NOMO-1 treated with DMSO at 0.1 percent for 48 hours (cell line): ENCODE results near the gene SEM1.
"Not testable (repeated sequence)": the region's sequence is repeated elsewhere in the genome, so short reads cannot be mapped to it uniquely, and the experiment has no call there.

ENCODE experiments used
- DNase-seq: peaks from one replicate; lab custom pipeline; 2025; ENCODE audit not compliant: unreplicated experiment; lab: John Stamatoyannopoulos, UW

Gene SEM1

GRCh38 chr7:96665689-96666088, 44.0 kb downstream of the SEM1 start:
- DNase-seq, result no peak

DNA sequence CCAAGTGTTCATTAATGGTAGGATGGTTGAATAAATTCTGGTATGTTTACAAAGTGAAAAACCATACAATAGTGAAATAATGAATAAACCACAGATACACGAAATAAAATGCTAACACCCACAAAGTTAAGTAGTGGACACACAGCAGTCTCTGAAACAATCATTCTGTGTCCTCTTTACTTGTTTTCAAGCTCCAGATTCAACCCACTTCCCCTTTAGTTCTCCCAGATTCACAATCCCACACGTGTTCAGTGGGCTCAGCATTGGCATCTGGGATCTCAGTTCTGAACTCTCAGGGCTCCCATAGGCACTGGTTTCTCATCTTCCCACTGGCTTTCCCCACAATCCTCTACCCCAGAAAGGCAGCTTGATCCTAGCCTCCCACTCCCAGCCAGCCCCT, 44.9 kb downstream of the SEM1 start:
- DNase-seq, result no peak

- DNase-seq, result peak; percentile 38
Observed at GRCh38 chr7:96663871-96664445, 45.7 kb downstream of the SEM1 start.

DNA sequence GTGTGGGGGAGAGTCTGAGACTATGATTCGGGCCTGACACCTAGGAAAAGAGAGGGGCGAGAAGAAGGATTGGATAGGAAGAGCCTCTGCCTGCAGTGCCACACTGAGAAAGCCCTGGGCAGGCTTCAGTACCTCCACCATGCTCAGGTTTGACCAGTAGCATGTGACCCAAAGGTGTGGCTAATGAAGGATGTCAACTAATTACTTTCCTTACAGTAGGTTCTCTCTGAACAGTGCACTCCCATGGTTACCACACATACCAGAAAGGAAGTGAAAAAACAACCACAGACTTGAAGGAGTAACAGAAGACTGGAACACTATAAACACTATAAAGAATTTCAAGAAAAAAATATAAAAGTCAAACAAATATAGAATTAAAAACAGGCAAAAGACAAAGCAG, 46.2 kb downstream of the SEM1 start:
- DNase-seq, result peak; percentile 88

DNA sequence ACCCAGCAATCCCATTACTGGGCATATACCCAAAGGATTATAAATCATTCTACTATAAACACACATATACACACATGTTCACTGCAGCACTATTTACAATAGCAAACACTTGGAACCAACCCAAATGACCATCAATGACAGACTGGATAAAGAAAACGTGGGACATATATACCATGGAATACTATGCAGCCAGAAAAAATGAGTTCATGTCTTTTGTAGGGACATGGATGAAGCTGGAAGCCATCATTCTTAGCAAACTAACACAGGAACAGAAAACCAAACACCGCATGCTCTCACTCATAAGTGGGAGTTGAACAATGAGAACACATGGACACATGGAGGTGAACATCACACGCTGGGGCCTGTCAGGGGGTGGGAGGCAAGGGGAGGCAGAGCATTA, 47.5 kb downstream of the SEM1 start:
- not testable (repeated sequence) for DNase-seq

DNA sequence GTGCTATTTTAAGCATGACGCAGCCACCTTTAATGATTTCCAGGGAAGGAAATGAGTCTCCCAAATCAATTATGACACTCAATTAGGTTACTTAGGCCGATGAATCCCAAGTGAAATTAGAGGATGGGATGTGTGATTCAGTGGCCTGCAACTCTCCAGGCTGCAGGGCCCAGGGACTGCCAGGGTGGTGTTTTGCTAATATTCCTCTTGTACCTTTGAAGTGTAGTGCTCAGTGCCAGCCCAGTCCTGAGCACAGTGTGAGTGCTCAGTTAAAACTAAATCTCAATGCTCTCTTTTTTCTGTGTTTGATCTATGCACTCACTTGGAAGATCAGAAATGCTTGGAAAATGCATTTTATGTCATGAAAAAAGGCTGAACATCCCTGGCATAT, 51.6 kb downstream of the SEM1 start:
- DNase-seq, result no peak

DNA sequence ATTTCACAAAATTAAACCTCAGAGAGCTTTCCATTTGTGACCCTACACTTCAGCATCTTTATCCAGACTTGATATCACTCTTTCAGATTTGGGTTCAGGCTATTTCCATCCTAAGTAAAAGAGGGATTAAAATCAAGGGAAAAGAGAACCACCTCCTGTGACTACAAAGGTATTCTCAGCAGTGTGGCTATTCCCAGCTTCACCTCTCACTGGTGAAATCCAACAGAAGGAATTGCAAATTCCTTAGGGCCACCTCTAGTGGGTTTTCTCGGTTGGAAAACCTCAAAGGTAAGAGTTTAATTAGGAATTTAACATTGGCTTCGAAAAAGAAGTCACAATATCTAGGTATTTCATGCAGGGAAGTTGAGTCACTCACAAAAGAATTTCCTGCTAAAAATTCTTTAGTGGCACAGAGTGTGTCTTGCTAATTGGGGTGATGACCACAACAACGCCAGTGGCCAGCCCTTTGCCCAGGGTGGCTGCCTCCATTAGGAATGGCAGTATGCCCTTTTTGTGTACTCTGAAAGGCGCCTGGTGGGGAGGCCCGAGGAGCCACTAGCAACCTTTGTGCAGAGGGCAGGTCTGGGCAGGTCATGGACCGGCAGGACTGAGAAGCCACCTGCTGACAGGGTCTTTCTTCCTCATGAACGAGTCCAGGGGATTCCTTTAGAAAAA, 52.2 kb downstream of the SEM1 start:
- DNase-seq, result no peak

GRCh38 chr7:96655956-96656355, 53.7 kb downstream of the SEM1 start:
- DNase-seq, result no peak

DNA sequence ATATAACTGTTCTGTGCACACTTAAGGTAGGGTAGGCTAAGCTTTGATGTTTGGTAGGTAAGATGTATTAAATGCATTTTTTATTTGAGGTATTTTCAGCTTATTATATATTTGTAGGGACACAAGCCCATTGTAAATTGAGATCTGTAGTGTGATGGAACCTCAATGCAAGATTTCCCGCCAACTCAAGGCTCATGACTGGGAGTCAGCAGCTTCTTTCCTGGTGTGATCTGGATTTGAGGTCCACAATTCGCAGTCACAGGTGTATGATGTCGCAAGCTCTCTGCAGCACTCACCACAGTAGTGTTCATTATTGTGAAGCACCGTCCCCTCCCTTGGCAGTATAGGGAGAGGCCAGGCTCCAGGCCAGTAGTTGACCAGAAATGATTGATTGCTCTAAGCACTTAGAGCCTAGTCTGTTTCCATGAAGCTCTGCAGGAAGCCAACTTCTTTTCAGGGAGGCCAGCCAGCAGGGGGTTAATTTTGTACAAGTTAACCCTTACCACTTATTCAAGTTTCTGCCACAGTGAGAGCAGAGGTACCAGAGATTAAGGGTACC, 54.9 kb downstream of the SEM1 start:
- no peak for DNase-seq

DNA sequence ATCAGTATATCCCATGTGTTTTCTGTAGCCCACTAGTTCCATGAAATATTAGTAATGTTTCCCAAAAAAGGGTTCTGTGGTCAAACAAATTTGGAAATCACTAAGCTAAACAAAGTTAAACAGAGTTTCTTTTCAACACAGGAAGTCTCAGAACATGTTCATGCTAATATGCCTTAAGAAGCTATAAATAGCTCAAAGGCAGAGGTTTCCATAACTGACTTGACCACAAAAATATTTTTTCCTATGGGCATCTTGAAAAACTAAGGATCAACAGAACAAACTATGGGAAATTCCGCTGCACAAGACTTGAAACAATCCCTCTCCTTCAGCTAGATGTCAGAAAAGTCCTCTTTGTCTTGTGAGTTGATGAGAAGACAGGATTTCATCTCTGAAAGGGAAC, 59.7 kb downstream of the SEM1 start:
- DNase-seq, result no peak

DNA sequence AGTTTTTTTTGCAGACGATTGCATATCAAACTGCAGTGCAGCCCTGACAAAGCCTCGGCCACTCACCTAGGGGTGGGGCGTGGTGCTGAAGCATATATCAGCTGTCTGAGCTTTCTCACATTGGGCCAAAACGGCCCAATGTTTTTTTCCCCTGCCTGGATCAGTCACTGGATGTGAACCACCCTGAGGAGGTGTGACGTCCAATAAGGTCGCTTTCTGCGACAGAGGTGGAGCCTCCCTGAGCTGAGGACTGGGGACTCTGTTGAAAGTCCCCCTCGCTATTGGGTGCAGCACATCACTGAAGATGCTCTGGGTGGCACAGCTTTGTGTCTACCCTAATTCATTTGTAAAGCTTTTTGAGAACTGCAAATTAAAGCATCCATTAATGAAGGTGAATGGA, 60.9 kb downstream of the SEM1 start:
- no peak for DNase-seq

DNA sequence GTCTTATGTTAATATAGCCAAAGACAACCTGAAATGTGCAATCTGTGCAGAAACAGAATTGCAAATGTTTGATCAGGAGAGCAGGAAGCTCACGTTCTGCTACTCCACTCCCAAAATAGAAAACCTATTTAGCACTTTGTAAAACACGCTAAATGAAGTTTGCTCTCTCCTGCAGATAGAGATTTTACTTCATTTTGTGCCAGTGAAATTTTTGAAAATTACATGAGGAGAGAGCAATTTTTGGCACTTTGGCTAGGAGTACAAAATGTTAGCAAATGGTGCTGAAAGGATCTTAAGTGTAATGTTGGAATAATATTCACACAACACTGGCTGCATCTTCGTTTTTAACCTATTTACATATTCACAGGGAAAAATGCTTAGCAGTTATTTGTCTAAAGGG, 61.9 kb downstream of the SEM1 start:
- no peak for DNase-seq

DNA sequence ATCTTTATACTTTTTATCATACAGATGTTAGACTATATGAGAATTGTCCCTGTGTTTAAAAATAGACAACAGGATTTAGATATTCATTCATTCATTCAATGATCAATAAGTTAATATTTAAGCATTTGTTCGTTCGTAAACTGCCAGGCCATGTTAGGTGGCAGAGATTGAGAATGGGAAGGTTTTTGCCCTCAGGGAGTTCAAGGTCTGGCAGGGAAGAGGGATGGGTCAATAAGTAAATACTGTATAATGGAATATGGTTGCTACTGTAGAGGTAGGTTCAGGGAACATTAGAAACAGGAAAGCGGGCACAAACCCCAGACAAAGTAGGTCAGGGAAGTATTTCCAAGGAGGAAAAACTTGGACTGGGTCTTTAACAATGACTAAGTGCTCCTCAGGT, 64.6 kb downstream of the SEM1 start:
- no peak for DNase-seq

- not testable (repeated sequence) for DNase-seq
Observed at GRCh38 chr7:96643436-96643835, 66.2 kb downstream of the SEM1 start.

GRCh38 chr7:96640054-96640453, 69.6 kb downstream of the SEM1 start:
- no peak for DNase-seq
